ENCODE measurements around the gene HIRIP3.
A peak's percentile ranks its signal among the peaks of the same experiment; 100 is the strongest.

Gene HIRIP3

GRCh38 chr16:30004424-30004776 is 9.0 kb upstream of the HIRIP3 start:
- Histone ChIP-seq H3K9ac (ENCODE audit: insufficient read length, low read depth) (no peak overlapping the region), H3K36me3 (ENCODE audit: insufficient read depth, insufficient read length, low read length) (peaks cover 77% of the 10 kb centered on the region)
- DNase-seq (ENCODE audit: low read depth, low spot score), result no peak

GRCh38 chr16:30003670-30004423 is 8.4 kb upstream of the HIRIP3 start:
- Histone ChIP-seq H3K36me3 (ENCODE audit: insufficient read depth, insufficient read length, low read length) (peaks cover 83% of the 10 kb centered on the region), H3K9ac (ENCODE audit: insufficient read length, low read depth) (no peak overlapping the region)
- TF ChIP-seq ZNF274 (IDR thresholded peaks at IDR 0.05; ENCODE audit: low read depth, low read length) (no peak), SUZ12 (IDR thresholded peaks at IDR 0.05; ENCODE audit: extremely low read depth, insufficient read depth, insufficient read length) (no peak), YY1 (IDR thresholded peaks at IDR 0.05; ENCODE audit: insufficient read depth, insufficient read length) (no peak)

More at GRCh38 chr16:30004424-30004776, 9.0 kb upstream of the HIRIP3 start:
- TF ChIP-seq ZNF274 (IDR thresholded peaks at IDR 0.05; ENCODE audit: low read depth, low read length) (no peak), YY1 (IDR thresholded peaks at IDR 0.05; ENCODE audit: insufficient read depth, insufficient read length) (no peak), SUZ12 (IDR thresholded peaks at IDR 0.05; ENCODE audit: extremely low read depth, insufficient read depth, insufficient read length) (no peak)
- Histone ChIP-seq H3K4me1 (ENCODE audit: insufficient read depth, insufficient read length) (peaks cover 14% of the 10 kb centered on the region), H3K4me3 (ENCODE audit: insufficient read length, low read depth) (no peak overlapping the region), H3K27me3 (ENCODE audit: insufficient read depth, insufficient read length) (no peaks in the 10 kb centered on the region), H3K9me3 (ENCODE audit: insufficient read depth, low read length) (no peaks in the 10 kb centered on the region)

GRCh38 chr16:30002614-30003346 is 7.4 kb upstream of the HIRIP3 start:
- Histone ChIP-seq H3K4me1 (ENCODE audit: insufficient read depth, insufficient read length) (peaks cover 14% of the 10 kb centered on the region), H3K9ac (ENCODE audit: insufficient read length, low read depth) (peak overlapping the region; percentile 21), H3K4me3 (ENCODE audit: insufficient read length, low read depth) (no peak overlapping the region), H3K36me3 (ENCODE audit: insufficient read depth, insufficient read length, low read length) (peaks cover 90% of the 10 kb centered on the region), H3K27me3 (ENCODE audit: insufficient read depth, insufficient read length) (no peaks in the 10 kb centered on the region), H3K9me3 (ENCODE audit: insufficient read depth, low read length) (no peaks in the 10 kb centered on the region)
- DNase-seq (ENCODE audit: low read depth, low spot score), result no peak
- no peak for TF ChIP-seq ZNF274 (IDR thresholded peaks at IDR 0.05; ENCODE audit: low read depth, low read length)

More at GRCh38 chr16:30003670-30004423, 8.4 kb upstream of the HIRIP3 start:
- no peaks in the 10 kb centered on the region for H3K27me3 ChIP-seq (ENCODE audit: insufficient read depth, insufficient read length)
- no peak overlapping the region for H3K4me3 ChIP-seq (ENCODE audit: insufficient read length, low read depth)
- H3K4me1 ChIP-seq (ENCODE audit: insufficient read depth, insufficient read length), result peaks cover 14% of the 10 kb centered on the region
- H3K9me3 ChIP-seq (ENCODE audit: insufficient read depth, low read length), result no peaks in the 10 kb centered on the region
- no peak for DNase-seq (ENCODE audit: low read depth, low spot score)

DNA sequence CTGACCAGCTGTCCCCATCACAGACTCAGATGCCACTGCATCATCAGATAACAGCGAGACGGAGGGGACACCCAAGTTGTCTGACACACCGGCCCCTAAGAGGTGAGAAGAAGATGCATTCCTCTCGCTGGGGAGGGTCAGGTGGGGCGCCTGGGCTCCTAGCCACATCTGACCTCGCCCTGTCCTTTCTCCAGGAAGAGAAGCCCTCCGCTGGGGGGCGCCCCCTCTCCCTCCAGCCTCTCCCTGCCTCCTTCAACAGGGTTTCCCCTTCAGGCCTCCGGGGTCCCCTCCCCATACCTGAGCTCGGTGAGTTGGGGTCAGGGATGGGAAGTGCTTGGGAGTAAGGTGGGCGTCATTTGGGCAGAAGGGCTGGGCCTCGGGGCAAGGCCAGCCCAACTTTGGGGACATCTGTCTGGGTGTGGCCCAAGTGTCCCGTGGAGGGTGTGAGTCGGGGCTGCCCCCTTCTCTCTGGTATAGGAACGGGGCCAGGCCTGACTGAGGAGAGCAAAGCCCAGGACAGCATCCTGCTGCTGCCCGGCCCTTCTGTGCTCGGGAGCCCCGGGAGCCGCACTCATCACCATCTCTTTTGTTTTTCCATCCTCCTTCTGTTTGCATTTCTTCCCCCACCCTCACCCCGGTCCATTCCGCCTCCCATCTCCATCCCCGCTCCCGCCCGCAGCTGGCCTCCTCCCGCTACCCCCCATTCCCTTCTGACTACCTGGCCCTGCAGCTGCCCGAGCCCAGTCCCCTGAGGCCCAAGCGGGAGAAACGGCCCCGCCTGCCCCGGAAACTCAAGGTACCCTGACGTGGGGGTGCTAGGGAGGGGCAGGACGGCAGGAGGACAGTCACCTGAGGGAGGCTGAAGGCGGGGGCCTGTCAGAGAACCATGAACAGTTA is 5.6 kb upstream of the HIRIP3 start:
- Histone ChIP-seq H3K4me3 (ENCODE audit: insufficient read length, low read depth) (no peak overlapping the region), H3K9ac (ENCODE audit: insufficient read length, low read depth) (no peak overlapping the region), H3K27me3 (ENCODE audit: insufficient read depth, insufficient read length) (no peaks in the 10 kb centered on the region), H3K36me3 (ENCODE audit: insufficient read depth, insufficient read length, low read length) (peaks cover 85% of the 10 kb centered on the region), H3K9me3 (ENCODE audit: insufficient read depth, low read length) (no peaks in the 10 kb centered on the region), H3K4me1 (ENCODE audit: insufficient read depth, insufficient read length) (peaks cover 14% of the 10 kb centered on the region)
- DNase-seq (ENCODE audit: low read depth, low spot score), result no peak
- TF ChIP-seq ZNF274 (IDR thresholded peaks at IDR 0.05; ENCODE audit: low read depth, low read length) (no peak), SUZ12 (IDR thresholded peaks at IDR 0.05; ENCODE audit: extremely low read depth, insufficient read depth, insufficient read length) (no peak), YY1 (IDR thresholded peaks at IDR 0.05; ENCODE audit: insufficient read depth, insufficient read length) (no peak)

DNA sequence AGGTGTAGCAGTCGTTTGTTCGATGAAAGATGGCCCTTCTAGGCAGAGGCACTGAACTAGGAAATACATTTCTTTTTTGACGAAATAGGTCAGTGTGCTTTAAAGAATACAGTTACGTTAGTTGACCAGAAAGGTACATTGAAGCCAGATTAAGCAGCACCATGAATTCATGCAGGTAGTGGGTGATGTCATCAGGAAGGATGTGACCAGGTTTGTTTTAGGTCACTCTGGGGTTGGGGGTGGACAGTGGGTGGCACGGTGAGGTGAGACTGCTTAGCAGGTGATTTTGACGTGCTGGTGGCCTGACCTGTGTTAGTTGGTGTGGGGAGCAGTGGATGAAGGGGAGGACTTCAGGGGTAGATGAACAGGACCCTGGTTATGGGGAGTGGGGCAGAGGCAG is 4.2 kb upstream of the HIRIP3 start:
- DNase-seq (ENCODE audit: low read depth, low spot score), result no peak
- no peaks in the 10 kb centered on the region for H3K27me3 ChIP-seq (ENCODE audit: insufficient read depth, insufficient read length)
- peaks cover 8% of the 10 kb centered on the region for H3K4me1 ChIP-seq (ENCODE audit: insufficient read depth, insufficient read length)
- no peaks in the 10 kb centered on the region for H3K9me3 ChIP-seq (ENCODE audit: insufficient read depth, low read length)
- H3K4me3 ChIP-seq (ENCODE audit: insufficient read length, low read depth), result no peak overlapping the region
- no peak for TF ChIP-seq SUZ12 (IDR thresholded peaks at IDR 0.05; ENCODE audit: extremely low read depth, insufficient read depth, insufficient read length)
- no peak for TF ChIP-seq YY1 (IDR thresholded peaks at IDR 0.05; ENCODE audit: insufficient read depth, insufficient read length)
- no peak for TF ChIP-seq ZNF274 (IDR thresholded peaks at IDR 0.05; ENCODE audit: low read depth, low read length)
- no peak overlapping the region for H3K9ac ChIP-seq (ENCODE audit: insufficient read length, low read depth)
- peaks cover 72% of the 10 kb centered on the region for H3K36me3 ChIP-seq (ENCODE audit: insufficient read depth, insufficient read length, low read length)

GRCh38 chr16:29996766-29997250 is 1.4 kb upstream of the HIRIP3 start:
- Histone ChIP-seq H3K9ac (ENCODE audit: insufficient read length, low read depth) (peak overlapping the region; percentile 91), H3K9me3 (ENCODE audit: insufficient read depth, low read length) (no peaks in the 10 kb centered on the region), H3K27me3 (ENCODE audit: insufficient read depth, insufficient read length) (no peaks in the 10 kb centered on the region), H3K4me3 (ENCODE audit: insufficient read length, low read depth) (peak overlapping the region; percentile 84), H3K4me1 (ENCODE audit: insufficient read depth, insufficient read length) (peaks cover 14% of the 10 kb centered on the region), H3K36me3 (ENCODE audit: insufficient read depth, insufficient read length, low read length) (peaks cover 71% of the 10 kb centered on the region)
- TF ChIP-seq ZNF274 (IDR thresholded peaks at IDR 0.05; ENCODE audit: low read depth, low read length) (no peak), YY1 (IDR thresholded peaks at IDR 0.05; ENCODE audit: insufficient read depth, insufficient read length) (no peak), SUZ12 (IDR thresholded peaks at IDR 0.05; ENCODE audit: extremely low read depth, insufficient read depth, insufficient read length) (no peak)
- DNase-seq (ENCODE audit: low read depth, low spot score), result no peak

Data from NT2/D1 (cell line).